Testis (tissue), 2 donors: ENCODE measurements around the gene RAPSN.

Experiments
- CTCF ChIP-seq, 3 experiments: fragments of 450-650 bp in 2 of 3; fragments of 200-600 bp in 1 of 3; sonication (generic) in 1 of 3; IDR thresholded peaks; one replicate each; pipeline ENCODE4 v1.5.1; 2016 to 2019; ENCODE audit warnings: antibody characterized with exemption in 3 of 3, mild to moderate bottlenecking in 2 of 3, moderate library complexity in 1 of 3
- POLR2A ChIP-seq: fragments of 450-650 bp; IDR thresholded peaks from one replicate; pipeline ENCODE4 v1.6.1; 2017; ENCODE audit warnings: antibody characterized with exemption, mild to moderate bottlenecking, moderate library complexity

GRCh38 chr11:47435687-47436086 lies 13.2 kb downstream of the RAPSN start:
- no peak for TF ChIP-seq CTCF (IDR thresholded peaks at IDR 0.05)
- TF ChIP-seq POLR2A, result no peak
